AML-193 (cell line): Measurements from ENCODE around the gene ROS1.
A peak's percentile ranks its signal among the peaks of the same experiment; 100 is the strongest.

Experiments used
- DNase-seq, 2 experiments: peaks; one replicate each; lab custom pipeline; 2025; lab: John Stamatoyannopoulos, UW

The ROS1 gene

GRCh38 chr6:117440706-117441525, 15.2 kb upstream of the ROS1 start:
- peak; percentile 41 to 64 for DNase-seq

DNA sequence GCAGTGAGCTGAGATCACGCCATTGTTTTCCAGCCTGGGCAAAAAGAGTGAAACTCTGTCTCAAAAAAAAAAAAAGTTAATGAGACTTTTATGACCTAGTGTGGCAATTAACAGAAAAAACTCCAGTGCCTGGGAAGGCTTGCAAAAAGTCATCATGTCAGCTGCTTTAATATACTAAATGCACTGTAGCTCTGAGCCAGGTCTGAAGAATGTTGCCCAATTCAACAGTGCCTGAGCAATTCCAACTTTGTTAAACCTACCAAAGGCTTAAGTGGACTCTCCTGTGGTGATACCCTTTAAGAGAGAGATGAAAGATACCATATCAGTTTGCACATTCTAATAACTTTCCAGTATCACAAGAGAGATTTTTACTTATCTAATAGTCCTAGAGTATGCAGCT, 6.5 kb upstream of the ROS1 start:
- DNase-seq, result no peak

- DNase-seq, result no peak
Measured at GRCh38 chr6:117423754-117424153, 2.0 kb downstream of the ROS1 start.

GRCh38 chr6:117418320-117418719, 7.4 kb downstream of the ROS1 start:
- DNase-seq, result no peak

DNA sequence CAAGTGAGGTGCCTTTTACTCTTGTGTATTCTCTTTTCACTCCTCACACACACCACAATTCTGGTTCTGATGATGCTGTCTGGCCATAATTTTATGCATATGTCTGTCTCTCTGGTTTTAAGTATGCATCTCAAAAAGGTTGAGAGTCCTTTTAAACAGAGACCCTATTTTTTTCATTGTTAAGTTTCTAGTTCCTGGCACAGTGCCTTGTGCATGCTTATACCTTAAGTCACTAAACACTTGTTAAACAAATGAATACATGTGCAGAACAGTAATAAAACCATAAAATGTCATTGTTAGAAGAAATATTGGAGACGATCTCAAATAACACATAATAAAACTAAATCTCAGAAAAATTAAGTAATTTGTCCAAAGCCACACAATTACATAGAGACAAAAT, 7.9 kb downstream of the ROS1 start:
- DNase-seq, result no peak

DNA sequence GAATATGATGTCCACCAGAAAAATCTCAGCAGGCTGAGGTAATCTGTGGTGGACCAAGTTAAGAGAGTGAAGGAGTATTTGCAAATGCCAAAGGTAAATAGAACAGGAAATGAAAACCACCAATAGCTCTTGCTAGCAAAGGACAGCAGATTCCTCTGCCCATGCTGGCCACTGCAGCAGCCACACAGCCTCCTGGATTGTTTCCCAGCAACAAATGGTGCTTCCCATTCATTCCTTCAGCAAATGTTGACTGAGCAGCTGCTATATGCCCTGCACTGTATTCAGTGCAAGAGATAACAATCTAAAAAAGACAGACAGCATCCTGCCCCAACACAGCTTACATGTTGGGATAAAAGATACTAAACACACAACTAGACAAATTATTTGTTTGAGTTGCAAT, 11.0 kb downstream of the ROS1 start:
- no peak for DNase-seq

DNA sequence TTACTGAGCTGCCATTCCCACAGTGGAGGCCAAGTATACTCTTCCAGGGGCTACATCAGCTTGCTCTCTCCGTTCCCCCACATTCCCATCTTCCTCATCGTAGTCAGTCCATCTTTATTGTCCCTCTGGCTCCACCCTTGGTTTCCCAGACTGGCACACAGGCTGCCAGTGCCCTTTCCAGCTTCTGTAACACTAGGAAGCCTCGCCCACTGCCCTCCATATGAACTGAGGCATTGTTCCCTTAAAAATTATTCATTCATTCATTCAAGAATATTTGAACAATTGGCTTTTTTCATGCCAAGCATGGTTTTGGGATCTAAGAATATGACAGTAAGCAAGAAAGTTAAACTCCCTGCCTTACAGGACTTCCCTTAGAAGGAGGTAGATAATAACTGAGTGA, 14.3 kb downstream of the ROS1 start:
- no peak for DNase-seq

- DNase-seq, result no peak
Measured at GRCh38 chr6:117409863-117410262, 15.9 kb downstream of the ROS1 start.

DNA sequence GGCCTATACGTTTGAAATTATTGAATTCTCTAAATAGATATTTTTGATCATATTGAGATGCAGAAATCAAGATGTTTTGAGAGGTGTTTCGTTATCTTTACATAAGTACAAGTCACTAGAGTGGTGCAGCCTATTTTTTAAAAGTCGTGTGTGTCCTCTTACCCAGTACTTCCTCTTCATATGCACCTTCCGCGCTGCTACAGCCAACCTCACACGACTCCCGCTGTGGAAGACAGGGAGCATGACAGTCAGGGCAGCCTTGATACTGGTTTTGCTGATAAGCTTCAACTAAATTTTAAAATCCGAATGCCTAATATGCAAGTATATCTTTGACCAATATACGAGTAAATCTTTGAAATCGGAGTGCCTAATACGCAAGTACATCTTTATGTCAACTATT, 16.3 kb downstream of the ROS1 start:
- no peak for DNase-seq

- DNase-seq, result no peak
Measured at GRCh38 chr6:117404548-117404947, 21.2 kb downstream of the ROS1 start.

- no peak for DNase-seq
Measured at GRCh38 chr6:117401799-117402198, 23.9 kb downstream of the ROS1 start.

- no peak for DNase-seq
Measured at GRCh38 chr6:117399924-117400323, 25.8 kb downstream of the ROS1 start.

- no peak for DNase-seq
Measured at GRCh38 chr6:117399126-117399525, 26.6 kb downstream of the ROS1 start.

GRCh38 chr6:117397536-117398227, 28.1 kb downstream of the ROS1 start:
- DNase-seq, result no peak

GRCh38 chr6:117396228-117396627, 29.5 kb downstream of the ROS1 start:
- DNase-seq, result no peak

- DNase-seq, result no peak
Measured at GRCh38 chr6:117395164-117395563, 30.6 kb downstream of the ROS1 start.

DNA sequence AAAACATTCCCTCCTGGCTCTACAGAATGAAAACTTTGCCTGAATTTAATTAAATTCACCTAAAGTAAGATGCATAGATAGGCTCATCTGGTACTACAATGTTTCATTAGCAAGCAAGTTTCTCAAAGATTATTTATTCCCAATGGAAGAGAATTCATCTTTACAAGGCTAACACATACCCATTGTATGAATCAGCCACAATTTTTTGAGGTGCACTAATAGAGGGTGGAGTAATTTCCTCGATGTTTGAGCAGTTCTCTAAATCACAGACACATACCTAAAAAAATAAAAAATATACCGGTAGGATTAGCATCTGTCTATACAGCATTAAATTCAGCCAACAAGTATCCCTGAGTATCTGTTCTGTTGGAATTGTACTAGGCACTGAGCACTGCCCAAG, 32.7 kb downstream of the ROS1 start:
- no peak for DNase-seq

DNA sequence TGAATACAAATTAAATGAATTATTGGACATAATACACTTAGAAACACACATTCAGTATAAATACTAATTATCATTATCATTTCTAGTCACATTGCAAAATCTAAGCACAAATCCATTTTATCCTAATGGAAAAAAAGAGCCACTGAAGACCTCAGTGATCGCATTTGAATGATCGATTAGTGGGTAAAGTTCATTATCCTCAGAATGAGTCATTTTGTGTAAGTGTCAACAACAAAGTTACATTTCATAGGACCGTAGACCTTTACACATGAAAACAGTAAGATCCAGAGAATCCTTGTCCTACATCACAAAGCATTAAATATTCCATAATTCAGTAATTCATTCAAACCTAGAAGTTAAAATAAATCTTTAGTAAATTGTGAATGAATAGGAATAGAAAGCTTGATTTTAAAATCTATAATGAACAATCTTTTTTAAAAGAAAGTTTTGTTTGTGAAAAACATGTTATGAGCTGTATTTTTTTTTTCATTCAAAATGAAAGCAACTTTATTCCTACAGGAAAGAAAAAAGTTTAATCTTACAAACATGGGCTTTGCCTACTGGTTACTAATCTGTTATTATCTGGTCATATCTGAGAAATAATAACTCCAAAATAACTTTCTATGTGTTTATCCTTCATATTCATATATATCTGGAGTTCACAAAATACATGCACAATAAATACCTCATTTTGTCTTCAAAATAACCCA, 33.7 kb downstream of the ROS1 start:
- no peak for DNase-seq

- DNase-seq, result peak in 1 of 2 experiments; percentile 4
Measured at GRCh38 chr6:117389227-117390057, 36.3 kb downstream of the ROS1 start.

- no peak for DNase-seq
Measured at GRCh38 chr6:117387454-117387974, 38.2 kb downstream of the ROS1 start.

DNA sequence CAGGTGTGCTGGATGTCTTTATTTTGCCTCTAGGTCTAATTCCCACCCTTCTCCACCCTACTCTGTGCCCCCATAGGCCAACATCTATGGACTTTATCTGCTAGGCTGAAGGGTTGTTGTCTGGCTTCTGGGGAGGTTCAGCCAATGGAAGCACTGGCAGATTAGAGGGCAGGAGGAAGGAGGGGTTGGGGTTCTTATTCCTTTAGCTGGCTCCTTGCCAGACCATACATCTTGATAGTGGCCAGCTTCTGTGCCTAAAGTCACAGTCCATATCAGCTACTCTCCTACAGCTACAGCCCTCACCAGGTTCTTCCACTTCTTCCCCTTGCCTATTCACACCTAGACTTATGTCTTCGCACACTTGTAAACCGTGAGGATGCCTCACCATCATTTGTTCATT, 41.1 kb downstream of the ROS1 start:
- no peak for DNase-seq

DNA sequence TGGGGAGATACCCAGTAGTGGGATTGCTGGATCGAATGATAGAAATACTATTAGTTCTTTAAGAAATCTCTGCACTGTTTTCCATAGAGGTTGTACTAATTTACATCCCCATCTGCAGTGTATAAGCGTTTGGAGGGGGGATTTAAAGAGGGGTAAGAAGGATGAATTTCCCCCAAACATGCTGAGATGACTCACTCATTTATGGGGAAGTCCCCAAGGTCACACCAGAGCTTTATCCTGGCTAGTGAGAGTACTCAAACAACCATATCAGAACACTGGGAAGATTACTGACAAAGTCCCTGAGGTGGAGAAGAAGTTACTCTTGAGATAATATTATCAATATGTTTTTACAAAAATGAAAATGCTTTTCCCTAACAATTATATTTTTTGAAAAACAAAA, 44.0 kb downstream of the ROS1 start:
- no peak for DNase-seq
